Sciatic nerve (tissue), 2 donors: ENCODE data around the gene GRIK4. TPM values are rescaled to one million over a fixed set of nuclear protein-coding genes. Genes with fewer than 3 reads are reported as not detected.

Experiments used
- ATAC-seq: fragments of 200-7000 bp; cut with Tn5 transposase; one replicate; pipeline ENCODE4 v1.9.1; 2020; ENCODE audit warnings: mild to moderate bottlenecking, moderate library complexity
- DNase-seq: peaks from one replicate; pipeline ENCODE4 v3.0.0-alpha.2; 2020; ENCODE audit warnings: low spot score
- intact Hi-C: fragments of 100-400 bp; cut with DNase I; formaldehyde crosslinking; loops from one replicate; pipeline ENCODE4 v1.14.2; 2022
- total RNA-seq: library from RNA; stranded (reverse); fragmentation: NEBNext Ultra II Directional; extraction: Animal tissue kit (Norgen Biotek cat#: 25700); gene quantifications from one replicate; pipeline ENCODE4 v1.2.1, GENCODE V29; 2021
- donor health status: DM: no; HTN: no; CAD: no.
- donor health status: DM: no; HTN: no; CAD: no.

GRIK4 gene
- total RNA-seq, 1 donor from 2014 or later, result 0.27 TPM

GRCh38 chr11:120859552-120860295 lies 348.2 kb downstream of the GRIK4 start:
- ATAC-seq, result no peak
- intact Hi-C loops, result no loop called here

GRCh38 chr11:120863359-120863758 lies 351.8 kb downstream of the GRIK4 start:
- DNase-seq (no peak), ATAC-seq (no peak)
- intact Hi-C loops, result no loop called here

More at GRCh38 chr11:120859552-120860295, 348.2 kb downstream of the GRIK4 start:
- DNase-seq, result no peak

DNA sequence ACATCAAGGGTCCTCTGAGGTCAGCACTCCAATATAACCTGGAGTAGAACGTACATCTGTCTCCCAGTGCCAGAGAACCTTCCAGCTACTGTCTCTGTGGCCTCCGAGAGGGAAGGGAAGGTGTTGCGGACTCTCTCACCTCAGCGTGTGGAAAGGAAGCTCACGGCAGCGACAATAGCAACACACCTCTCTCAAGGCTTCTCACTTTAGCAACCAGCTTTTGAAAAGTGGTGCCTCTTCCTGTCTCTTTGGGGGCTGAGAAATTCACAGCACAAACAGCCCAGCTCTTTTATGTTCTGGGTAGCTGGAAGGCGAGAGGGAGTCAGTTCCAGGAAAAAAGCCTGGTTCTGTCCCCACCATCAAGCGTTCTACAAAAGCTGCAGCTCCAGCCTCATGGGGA lies 355.5 kb downstream of the GRIK4 start:
- ATAC-seq (no peak), DNase-seq (no peak)
- intact Hi-C loops, result no loop called here

GRCh38 chr11:120867531-120867930 lies 356.0 kb downstream of the GRIK4 start:
- DNase-seq (no peak), ATAC-seq (no peak)
- intact Hi-C loops, result no loop called here

GRCh38 chr11:120867988-120868387 lies 356.4 kb downstream of the GRIK4 start:
- ATAC-seq (no peak), DNase-seq (no peak)
- intact Hi-C loops, result no loop called here

GRCh38 chr11:120869097-120869496 lies 357.5 kb downstream of the GRIK4 start:
- DNase-seq, result no peak
- intact Hi-C loops, result no loop called here
- ATAC-seq, result no peak

GRCh38 chr11:120869516-120870011 lies 358.0 kb downstream of the GRIK4 start:
- intact Hi-C loops, result no loop called here
- DNase-seq (no peak), ATAC-seq (no peak)

- no peak for DNase-seq
- intact Hi-C loops, result no loop called here
- no peak for ATAC-seq
Measured at GRCh38 chr11:120871194-120871593, 359.6 kb downstream of the GRIK4 start.

GRCh38 chr11:120871924-120872323 lies 360.4 kb downstream of the GRIK4 start:
- ATAC-seq (no peak), DNase-seq (no peak)
- intact Hi-C loops, result no loop called here

DNA sequence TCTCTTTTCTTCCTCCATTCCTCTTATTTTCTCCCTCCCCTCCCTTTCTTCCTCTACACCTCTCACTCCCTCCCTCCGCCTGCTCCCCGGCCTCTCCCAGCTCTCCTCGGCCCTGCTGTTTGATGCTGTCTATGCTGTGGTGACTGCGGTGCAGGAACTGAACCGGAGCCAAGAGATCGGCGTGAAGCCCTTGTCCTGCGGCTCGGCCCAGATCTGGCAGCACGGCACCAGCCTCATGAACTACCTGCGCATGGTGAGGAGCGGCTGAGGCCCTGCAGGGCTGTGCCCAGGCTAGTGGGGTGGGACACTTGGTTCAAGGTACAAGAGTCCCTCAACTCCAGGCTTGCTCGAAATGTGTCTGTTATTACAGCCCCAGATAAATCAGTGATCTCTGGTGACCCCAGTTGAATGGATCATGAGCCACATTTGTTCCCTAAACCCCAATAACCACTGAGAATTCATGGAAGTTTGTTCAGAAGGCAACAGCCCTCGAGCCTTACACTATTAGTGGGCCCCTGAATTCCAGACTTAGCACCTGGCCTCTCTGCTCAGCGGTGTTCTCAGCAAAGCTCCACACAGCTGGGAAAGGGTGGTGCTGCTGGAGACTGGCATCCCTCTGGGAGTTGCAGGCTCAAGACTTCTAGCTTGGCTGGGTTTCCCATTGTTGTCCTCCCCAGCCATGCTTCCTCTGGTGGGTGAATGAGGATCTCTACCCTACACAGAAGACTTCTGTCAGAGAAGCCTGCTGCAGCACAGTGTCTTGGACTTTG lies 362.6 kb downstream of the GRIK4 start:
- intact Hi-C loops, result no loop called here
- no peak for ATAC-seq
- no peak for DNase-seq

GRCh38 chr11:120875986-120876385 lies 364.4 kb downstream of the GRIK4 start:
- ATAC-seq (no peak), DNase-seq (no peak)
- intact Hi-C loops, result no loop called here

GRCh38 chr11:120877746-120878365 lies 366.3 kb downstream of the GRIK4 start:
- DNase-seq, result no peak
- no peak for ATAC-seq
- intact Hi-C loops, result no loop called here

DNA sequence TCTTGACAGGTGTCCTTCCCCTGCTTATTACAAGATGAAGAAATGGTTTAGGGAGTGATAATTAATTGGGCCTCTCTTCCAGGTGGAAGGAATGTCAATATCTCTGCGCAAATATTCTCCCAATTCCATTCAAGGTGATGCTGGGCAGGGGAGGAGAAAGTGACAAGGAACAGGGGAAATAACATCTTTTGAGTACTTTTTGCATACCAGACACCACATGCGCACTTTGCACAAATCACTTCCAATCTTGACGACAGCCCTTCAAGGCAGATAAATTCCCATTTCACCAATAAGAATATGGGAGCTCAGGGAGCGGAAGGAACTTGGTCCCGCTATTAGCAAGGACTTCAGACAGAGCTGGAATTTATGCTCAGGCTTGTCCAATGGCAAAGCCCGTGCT lies 367.2 kb downstream of the GRIK4 start:
- DNase-seq, result no peak
- intact Hi-C loops, result no loop called here
- ATAC-seq, result no peak

DNA sequence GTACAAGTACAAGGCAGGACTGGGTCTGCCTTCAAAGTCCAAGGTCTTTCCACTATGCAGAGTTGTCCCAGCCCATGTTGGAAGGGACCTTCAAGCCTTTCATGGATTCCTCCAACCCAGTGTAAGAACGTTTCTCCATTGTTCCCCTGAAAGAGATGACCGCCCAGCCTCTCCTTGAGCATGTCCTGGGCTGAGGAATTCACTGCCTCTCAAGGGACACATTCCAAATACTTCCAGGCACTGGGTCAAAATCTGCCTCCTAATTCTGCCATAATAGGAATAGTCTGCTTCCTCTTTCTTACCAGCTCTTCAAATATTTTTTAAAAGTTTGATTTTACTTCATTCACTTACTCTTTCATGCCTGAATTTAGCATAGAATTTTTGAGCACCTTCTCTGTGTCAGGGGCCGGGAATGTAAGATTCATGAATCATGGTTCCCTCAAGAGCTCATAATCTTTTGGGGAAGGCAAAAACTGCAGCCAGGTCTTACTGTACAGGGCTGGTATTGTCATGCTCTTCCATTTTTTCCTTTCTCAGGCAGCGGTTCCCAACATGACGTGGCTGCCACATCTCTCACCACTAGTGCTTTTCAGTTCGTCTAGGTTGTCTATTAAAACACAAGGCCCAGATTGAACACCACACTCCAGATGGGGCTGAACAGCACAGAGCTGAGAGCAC lies 369.1 kb downstream of the GRIK4 start:
- ATAC-seq (peak; percentile 61), DNase-seq (no peak)
- intact Hi-C loops, result no loop called here

GRCh38 chr11:120881596-120881995 lies 370.0 kb downstream of the GRIK4 start:
- DNase-seq, result no peak
- ATAC-seq, result no peak
- intact Hi-C loops, result no loop called here

DNA sequence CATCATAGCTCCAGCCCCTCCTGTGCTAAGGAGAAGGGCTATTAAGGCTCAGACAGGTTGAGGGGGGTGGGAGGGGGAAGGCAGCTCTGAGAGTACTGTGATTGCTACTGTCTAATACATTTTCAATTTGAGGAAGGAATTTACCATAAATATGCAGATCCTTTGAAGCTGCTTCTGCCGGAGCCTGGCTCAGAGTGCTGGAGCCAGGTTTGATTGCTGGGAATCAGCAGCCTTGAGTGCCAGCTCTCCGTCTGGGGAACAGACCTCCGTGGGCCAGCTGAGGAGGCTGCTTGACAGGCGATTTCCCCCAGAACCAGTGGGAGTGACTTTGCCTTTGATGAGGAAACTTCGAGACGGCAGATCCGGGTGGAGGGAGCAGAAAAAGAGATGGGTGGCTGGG lies 370.6 kb downstream of the GRIK4 start:
- intact Hi-C loops, result no loop called here
- DNase-seq (no peak), ATAC-seq (no peak)

DNA sequence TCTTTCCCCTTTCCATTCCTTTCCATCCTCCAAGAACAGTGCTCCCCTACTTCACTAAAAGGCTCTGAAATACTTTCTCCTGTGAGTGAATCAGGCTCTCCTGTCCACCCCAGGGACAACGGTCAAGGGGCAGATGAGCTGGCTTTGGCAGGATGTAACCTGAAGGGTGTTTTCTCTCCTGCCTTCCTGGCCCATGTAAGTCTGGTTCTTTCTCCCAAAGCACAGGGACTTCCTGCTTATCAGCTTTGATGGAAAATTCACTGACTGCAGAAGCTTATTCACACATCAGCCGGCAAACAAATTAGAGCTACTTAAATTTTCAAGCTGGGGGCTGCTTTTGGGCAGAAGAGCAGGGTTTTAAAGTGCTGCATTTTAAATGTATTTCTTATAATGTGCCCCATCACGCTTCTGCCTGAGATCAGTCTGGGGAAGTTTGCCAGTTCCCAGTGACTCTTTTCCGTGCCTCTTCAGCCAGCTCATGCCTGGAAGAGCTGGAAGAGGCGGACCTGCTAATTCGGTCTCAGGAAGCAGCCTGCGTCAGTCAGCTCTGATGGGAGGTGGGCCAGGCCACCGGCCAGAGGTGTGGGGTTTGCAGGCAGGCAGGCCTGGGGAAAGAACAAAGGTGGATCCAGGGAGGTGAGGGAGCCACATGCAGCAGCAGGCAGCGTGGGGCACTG lies 372.0 kb downstream of the GRIK4 start:
- peak; percentile 39 for ATAC-seq
- intact Hi-C loops, result no loop called here
- DNase-seq, result no peak

- DNase-seq (no peak), ATAC-seq (no peak)
- intact Hi-C loops, result no loop called here
Measured at GRCh38 chr11:120884154-120885020, 372.8 kb downstream of the GRIK4 start.
